SH-SY5Y (cell line): ENCODE measurements around the gene GNAL.

ENCODE experiments used
- GATA2 ChIP-seq: IDR thresholded peaks from 2 replicates; pipeline ENCODE4 v1.6.1; 2011; ENCODE audit warnings: mild to moderate bottlenecking, low read depth, low read length
- GATA3 ChIP-seq: IDR thresholded peaks from 2 replicates; pipeline ENCODE4 v1.6.1; 2011; ENCODE audit warnings: low read depth, mild to moderate bottlenecking, low read length, moderate library complexity

- TF ChIP-seq GATA3 (no peak), GATA2 (no peak)
These were observed 212.9 kb downstream of the GNAL start for GRCh38 chr18:11901826-11902438.
